Duodenal mucosa (tissue), 2 donors: ENCODE data around the gene PNPLA8.

Experiments
- H3K27ac ChIP-seq: one replicate; pipeline ENCODE4 v1.7.0; 2013; ENCODE audit warnings: low read depth, low read length
- H3K27me3 ChIP-seq, 2 donors: one replicate each; pipeline ENCODE4 v1.7.0; 2013; ENCODE audit warnings: low read length in 2 of 2, control low read depth in 1 of 2; ENCODE audit not compliant: insufficient read depth in 2 of 2, control insufficient read depth in 1 of 2
- H3K36me3 ChIP-seq, 2 donors: one replicate each; pipeline ENCODE4 v1.7.0; 2013; ENCODE audit warnings: low read length in 2 of 2, control low read depth in 1 of 2; ENCODE audit not compliant: insufficient read depth in 2 of 2, control insufficient read depth in 1 of 2
- H3K4me1 ChIP-seq, 2 donors: one replicate each; pipeline ENCODE4 v1.7.0; 2013; ENCODE audit warnings: low read length in 2 of 2, control low read depth in 1 of 2; ENCODE audit not compliant: insufficient read depth in 2 of 2, control insufficient read depth in 1 of 2
- H3K4me3 ChIP-seq, 2 donors: one replicate each; pipeline ENCODE4 v1.7.0; 2013; ENCODE audit warnings: low read length in 2 of 2, low read depth in 1 of 2
- H3K9ac ChIP-seq, 2 donors: one replicate each; pipeline ENCODE4 v1.7.0; 2013; ENCODE audit warnings: low read length in 2 of 2, low read depth in 1 of 2
- H3K9me3 ChIP-seq, 2 donors: one replicate each; pipeline ENCODE4 v1.7.0; 2013; ENCODE audit warnings: low read length in 2 of 2, control low read depth in 1 of 2; ENCODE audit not compliant: control insufficient read depth in 1 of 2

The PNPLA8 gene

DNA sequence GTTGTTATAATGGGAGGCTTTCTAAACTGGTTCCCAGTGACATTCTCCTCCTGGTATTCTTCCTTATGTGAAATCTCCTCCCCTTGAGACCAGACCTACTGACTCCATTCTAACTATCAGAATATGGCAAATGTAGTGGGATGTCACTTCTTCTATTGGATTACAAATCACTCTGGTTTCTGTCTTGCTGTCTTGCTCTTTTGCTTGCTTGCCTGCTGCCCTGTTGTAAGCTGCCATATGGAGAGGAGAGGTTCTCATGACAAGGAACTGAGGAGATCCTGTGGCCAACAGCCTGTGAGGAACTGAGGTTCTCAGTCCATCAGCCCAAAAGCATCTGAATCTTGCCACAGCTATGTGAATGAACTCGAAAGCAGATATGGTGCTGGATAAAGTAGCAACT is 65.0 kb downstream of the PNPLA8 start:
- Histone ChIP-seq H3K4me3 (no peak overlapping the region), H3K27ac (no peak overlapping the region), H3K4me1 (peaks cover 0 to 1% of the 10 kb centered on the region in 2 donors), H3K9ac (no peak overlapping the region), H3K9me3 (no peaks in the 10 kb centered on the region), H3K27me3 (peaks cover 17 to 21% of the 10 kb centered on the region in 2 donors), H3K36me3 (no peaks in the 10 kb centered on the region)

DNA sequence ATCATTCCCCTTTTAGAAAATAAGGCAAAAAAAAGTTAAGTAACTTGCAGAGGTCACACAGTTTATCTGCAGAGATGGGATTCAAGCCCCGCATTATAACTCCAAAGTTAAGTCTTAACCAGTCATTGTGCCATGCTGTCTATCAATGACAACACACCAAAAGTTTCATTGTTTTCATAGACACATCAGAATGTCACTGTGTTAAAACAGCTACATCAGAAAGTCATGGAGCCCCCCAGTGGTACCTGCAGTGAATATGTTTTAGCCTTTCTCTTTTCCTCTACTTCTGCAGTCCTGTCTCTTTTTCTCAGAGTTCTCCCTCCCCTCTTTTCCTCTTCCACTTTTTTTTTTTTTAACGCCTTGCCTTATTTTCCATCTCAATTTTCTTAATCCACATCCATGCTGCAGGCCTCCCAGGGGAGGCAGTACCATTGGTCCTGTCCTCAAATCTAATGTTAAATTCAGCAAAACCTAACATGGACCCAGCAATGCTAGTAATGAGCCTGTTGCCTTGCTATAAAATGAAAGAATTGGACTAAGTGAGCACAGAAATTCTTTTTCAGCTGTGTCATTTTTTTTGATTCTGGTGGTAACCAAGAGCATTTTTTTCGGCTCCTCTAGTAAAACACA is 65.9 kb downstream of the PNPLA8 start:
- Histone ChIP-seq H3K4me3 (no peak overlapping the region), H3K36me3 (no peaks in the 10 kb centered on the region), H3K4me1 (peaks cover 0 to 3% of the 10 kb centered on the region in 2 donors), H3K27me3 (peaks cover 24 to 29% of the 10 kb centered on the region in 2 donors), H3K9me3 (no peaks in the 10 kb centered on the region), H3K9ac (no peak overlapping the region), H3K27ac (no peak overlapping the region)

DNA sequence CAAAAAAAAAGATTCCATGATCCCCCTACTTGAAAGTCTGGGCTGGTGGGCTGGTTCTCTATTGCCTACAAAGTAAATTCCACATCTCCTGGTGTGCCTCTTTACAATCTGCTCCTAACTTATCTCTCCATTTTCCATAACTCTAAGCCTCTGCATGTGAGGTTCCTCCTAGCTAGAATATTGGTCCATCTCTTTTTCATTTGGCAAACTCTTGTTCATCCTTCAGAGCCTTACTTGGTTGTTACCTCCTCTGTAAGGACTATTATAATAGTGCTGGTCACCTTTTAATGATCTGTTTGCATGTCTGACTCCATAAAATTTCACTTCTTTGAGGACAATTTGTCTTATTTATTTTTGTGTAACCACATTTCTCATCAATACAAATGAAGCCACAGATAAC is 68.1 kb downstream of the PNPLA8 start:
- Histone ChIP-seq H3K4me3 (no peak overlapping the region), H3K27me3 (peaks cover 44 to 47% of the 10 kb centered on the region in 2 donors), H3K9ac (no peak overlapping the region), H3K36me3 (no peaks in the 10 kb centered on the region), H3K9me3 (no peaks in the 10 kb centered on the region), H3K4me1 (peaks cover 0 to 3% of the 10 kb centered on the region in 2 donors), H3K27ac (no peak overlapping the region)

DNA sequence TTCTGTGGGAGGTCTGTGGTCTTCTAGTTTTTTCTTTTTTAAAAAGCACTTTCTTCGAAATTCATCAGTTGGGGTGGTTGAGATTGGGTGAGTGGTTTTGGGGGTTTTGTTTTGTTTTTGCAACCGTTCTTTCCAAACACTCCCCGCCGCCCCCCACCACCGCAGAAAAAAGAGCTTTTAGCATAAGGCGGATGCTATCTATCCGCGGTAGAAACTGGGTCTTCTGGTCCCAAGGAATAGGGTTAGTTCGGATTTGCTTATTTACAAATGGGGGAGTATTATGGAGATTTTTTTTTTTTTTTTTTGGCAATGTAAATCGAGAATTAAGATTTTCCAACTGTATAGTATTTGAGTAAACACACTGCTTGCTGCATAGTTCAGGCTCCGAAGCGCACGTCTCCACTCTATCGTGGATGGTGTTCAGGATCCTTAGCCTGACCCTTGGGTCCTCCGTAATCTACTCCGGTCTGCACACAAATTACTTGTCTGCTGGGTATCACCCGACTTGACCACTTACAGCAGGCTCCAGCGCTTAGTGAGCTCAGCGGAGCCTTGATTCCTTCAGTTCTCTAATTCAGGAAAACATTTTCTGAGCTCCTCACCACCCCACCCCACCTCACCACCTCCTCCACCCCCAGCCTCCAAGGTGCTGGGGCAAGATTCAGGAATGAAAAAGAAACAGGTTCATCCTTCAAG is 68.9 kb downstream of the PNPLA8 start:
- Histone ChIP-seq H3K4me1 (peaks cover 0 to 3% of the 10 kb centered on the region in 2 donors), H3K9me3 (no peaks in the 10 kb centered on the region), H3K4me3 (no peak overlapping the region), H3K27me3 (peaks cover 47 to 50% of the 10 kb centered on the region in 2 donors), H3K9ac (no peak overlapping the region), H3K36me3 (no peaks in the 10 kb centered on the region), H3K27ac (no peak overlapping the region)

DNA sequence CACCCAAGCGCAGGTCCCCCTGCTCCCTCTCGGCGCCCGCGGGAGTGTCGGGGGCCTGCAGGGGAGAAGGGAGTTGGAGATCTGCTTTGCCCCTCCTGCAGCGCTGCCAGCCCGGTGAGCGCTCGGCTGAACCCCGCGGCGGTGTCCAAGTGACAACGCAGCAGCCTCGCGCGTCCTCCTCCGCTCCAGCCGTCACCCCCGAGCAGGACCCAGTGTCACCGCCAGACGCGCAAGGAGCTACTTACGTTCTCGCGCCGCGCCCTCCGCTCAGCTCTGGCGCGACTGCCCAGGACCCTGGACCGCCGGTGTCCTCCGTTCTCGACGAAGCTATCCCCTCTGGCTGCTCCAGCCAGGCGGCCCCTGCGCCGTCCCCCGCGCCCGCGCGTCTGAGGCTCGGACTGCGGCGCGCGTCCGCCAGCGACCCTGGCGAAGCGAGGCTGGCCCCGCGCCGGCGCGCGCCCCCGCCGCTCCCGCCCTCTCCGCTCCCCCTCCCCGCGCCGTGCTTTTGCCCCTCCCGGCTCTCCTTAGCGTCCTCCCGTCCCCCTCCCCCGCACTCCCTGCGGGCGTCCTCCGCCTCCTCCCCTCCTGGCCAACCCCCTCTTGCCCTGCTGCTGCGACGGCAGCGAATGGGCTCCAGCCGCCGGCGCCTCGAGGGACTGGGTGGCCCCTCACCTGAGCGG is 69.8 kb downstream of the PNPLA8 start, which contains the start of gene NRCAM:
NRCAM (minus strand) TSS at position 439 of the 680 bp plus-strand sequence. CDS start 216,372 bp downstream, outside the sequence.
- Histone ChIP-seq H3K36me3 (no peaks in the 10 kb centered on the region), H3K9ac (no peak within 1 kb of the TSS), H3K4me3 (peak within 1 kb of the TSS; percentile 47 to 61), H3K27ac (no peak within 1 kb of the TSS), H3K4me1 (peaks cover 0 to 3% of the 10 kb centered on the region in 2 donors), H3K27me3 (peaks cover 47 to 52% of the 10 kb centered on the region in 2 donors), H3K9me3 (no peaks in the 10 kb centered on the region)

DNA sequence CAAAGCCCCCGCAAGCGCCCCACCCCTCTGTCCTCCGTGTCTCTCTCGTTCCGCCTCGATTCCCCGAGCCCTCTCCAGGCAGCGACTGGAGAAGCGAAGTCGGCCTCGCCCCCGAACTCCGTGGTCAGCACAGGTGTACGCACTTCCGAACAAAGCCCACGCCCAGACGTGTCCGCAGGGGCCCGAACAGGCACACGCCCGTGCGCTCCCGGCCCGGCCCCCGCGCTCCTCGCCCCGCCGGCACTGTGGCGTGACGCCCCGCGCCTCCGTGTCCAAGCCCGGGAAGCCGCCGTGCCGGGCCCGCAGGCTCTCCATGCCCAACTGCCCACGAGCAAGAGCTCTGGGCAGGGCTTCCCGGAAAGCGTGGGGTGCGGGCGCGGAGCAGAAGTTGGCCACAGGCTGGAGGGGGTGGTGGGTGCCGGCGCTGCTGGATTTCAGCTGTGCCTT is 70.4 kb downstream of the PNPLA8 start:
- Histone ChIP-seq H3K27ac (no peak overlapping the region), H3K4me1 (peaks cover 0 to 3% of the 10 kb centered on the region in 2 donors), H3K9ac (no peak overlapping the region)

DNA sequence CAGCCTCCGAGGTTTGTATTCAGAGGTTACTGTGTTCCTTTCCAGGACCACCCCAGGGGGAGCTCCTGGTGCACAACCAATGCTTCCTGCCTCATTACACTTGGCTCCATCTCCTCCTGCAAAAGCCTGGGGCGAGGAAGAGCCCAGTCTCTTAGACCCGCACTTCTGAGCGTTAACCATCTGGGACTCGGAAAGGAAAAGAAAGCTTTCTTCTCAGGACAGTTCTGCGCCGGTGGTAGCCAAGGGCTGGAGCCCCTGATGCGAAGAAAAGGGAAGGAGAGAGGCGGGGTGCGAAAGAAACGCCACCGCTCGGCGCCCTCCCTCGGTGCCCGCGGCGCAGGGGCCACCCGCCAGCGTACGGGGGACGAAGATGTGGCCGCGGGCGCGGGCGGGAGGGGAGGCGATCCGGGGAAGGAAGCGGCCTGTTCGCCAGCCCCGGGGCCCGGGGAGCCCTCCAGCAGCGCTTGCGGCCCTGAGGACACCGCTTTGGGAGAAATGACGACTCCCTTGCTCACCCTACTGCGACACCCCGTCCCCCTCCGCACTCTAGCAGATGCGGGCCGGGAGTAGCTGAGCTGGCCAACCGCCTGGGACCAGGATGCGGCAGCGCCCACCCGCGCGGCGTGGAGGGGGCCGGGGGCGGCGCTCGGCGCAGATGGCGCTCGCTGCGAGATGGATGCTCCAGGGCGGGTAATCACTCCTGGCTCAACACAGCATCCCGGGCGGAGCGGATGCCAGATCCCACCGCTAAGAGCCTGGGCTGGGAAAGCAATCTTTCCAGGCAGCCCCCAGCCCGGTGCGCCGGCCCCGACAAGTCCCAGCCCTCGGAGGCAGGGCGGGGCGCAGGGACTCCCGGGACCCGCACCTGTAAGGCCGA is 71.0 kb downstream of the PNPLA8 start:
- Histone ChIP-seq H3K36me3 (no peaks in the 10 kb centered on the region), H3K27me3 (peaks cover 47 to 52% of the 10 kb centered on the region in 2 donors), H3K4me1 (peaks cover 0 to 3% of the 10 kb centered on the region in 2 donors), H3K9ac (no peak overlapping the region), H3K27ac (no peak overlapping the region), H3K9me3 (no peaks in the 10 kb centered on the region), H3K4me3 (peak overlapping the region; percentile 47 to 61)

More for the DNA sequence above, 70.4 kb downstream of the PNPLA8 start:
- Histone ChIP-seq H3K9me3 (no peaks in the 10 kb centered on the region), H3K27me3 (peaks cover 47 to 52% of the 10 kb centered on the region in 2 donors), H3K36me3 (no peaks in the 10 kb centered on the region), H3K4me3 (peak overlapping the region; percentile 47 to 61)

DNA sequence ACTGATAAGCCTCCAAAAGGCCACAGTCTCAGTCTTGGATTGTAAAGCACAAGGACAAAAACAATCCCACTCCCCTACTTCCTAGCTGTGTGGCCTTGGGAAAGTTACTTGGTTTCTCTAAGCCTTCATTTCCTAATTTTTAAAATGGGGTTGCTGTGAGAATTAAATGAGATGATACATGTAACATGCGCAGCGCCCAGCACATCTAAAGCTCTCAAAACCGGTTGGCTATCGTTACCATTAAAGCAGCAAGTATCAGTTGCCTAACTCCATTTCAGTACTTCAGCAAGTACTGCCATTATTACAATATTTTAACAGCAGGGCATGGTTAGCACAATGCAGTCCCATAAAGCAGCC is 71.6 kb downstream of the PNPLA8 start:
- H3K27ac ChIP-seq: no peak overlapping the region
- peak overlapping the region in 1 of 2 donors; percentile 61 for H3K4me3 ChIP-seq
- no peaks in the 10 kb centered on the region for H3K36me3 ChIP-seq
- H3K9me3 ChIP-seq: no peaks in the 10 kb centered on the region
- peaks cover 47 to 53% of the 10 kb centered on the region in 2 donors for H3K27me3 ChIP-seq
- H3K4me1 ChIP-seq: peaks cover 0 to 3% of the 10 kb centered on the region in 2 donors
- no peak overlapping the region for H3K9ac ChIP-seq

DNA sequence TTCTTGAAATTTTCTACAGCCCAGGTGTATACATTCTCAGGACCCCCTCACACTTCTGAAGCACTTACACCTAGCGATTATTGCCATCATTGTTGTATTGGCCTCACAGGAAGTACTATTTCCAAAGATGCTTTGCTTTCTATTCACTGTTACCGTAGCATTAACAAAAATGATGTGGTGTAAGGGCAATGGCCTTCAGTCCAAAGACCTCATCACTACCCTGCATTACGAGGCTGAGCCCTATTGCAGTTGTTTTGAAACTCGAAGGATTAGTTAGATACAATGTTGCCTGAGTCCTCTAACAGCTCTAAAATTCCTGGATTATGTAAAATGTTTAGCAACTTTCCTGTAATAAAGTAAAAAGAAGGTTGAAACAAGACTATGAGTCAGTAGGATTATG is 72.6 kb downstream of the PNPLA8 start:
- Histone ChIP-seq H3K9ac (no peak overlapping the region), H3K4me3 (no peak overlapping the region), H3K9me3 (no peaks in the 10 kb centered on the region), H3K4me1 (peaks cover 0 to 3% of the 10 kb centered on the region in 2 donors), H3K27me3 (peaks cover 42 to 59% of the 10 kb centered on the region in 2 donors), H3K27ac (no peak overlapping the region), H3K36me3 (no peaks in the 10 kb centered on the region)
